PFSK-1 (cell line): ENCODE results near the gene KRT26.

Experiments used
- FOXP2 ChIP-seq: optimal IDR thresholded peaks from 2 replicates; pipeline ENCODE3; 2011; ENCODE audit warnings: borderline replicate concordance, control low read depth, inconsistent platforms; ENCODE audit not compliant: insufficient read depth; ENCODE audit errors: extremely low read length, extremely low read depth
- POLR2AphosphoS5 ChIP-seq: IDR thresholded peaks from 2 replicates; pipeline ENCODE4 v1.6.1; 2012; ENCODE audit warnings: low read depth, mild to moderate bottlenecking, control low read depth, low read length, moderate library complexity
- REST ChIP-seq, 2 experiments: IDR thresholded peaks; 2 replicates each; pipeline versions ENCODE4 v1.6.1 to v1.8.0; 2011 to 2012; ENCODE audit warnings: low read depth in 2 of 2, low read length in 2 of 2, control low read depth in 1 of 2, inconsistent platforms in 1 of 2, mild to moderate bottlenecking in 1 of 2, moderate library complexity in 1 of 2; ENCODE audit not compliant: insufficient read depth in 1 of 2
- SIN3A ChIP-seq: IDR thresholded peaks from 2 replicates; pipeline ENCODE4 v1.6.1; 2012; ENCODE audit warnings: mild to moderate bottlenecking, low read length, moderate library complexity, borderline replicate concordance; ENCODE audit not compliant: insufficient read depth
- TAF1 ChIP-seq: IDR thresholded peaks from 2 replicates; pipeline ENCODE4 v1.6.1; 2012; ENCODE audit warnings: low read length, control low read depth, borderline replicate concordance; ENCODE audit not compliant: insufficient read depth

KRT26 gene

DNA sequence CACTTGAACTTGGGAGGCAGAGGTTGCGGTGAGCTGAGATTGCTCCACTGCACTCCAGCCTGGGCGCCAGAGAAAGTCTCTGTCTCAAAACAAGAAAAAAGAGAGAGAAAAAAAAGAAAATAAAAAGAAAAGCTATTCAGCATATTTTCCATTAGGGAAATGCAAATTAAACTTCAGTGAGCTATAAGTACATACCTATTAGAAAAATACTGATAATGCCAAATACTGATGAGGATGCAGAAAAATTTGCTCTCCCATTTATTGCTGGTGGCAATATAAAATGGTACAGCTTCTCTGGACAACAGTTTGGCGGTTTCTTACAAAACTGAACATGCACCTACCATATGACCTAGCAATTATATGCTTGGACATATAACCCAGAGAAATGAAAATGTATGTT is 40.6 kb upstream of the KRT26 start:
- TF ChIP-seq REST (IDR thresholded peaks at IDR 0.05; ENCODE audit: insufficient read depth in 1 of 2, low read depth in 2 of 2, low read length in 2 of 2) (no peak), FOXP2 (no peak), TAF1 (no peak), POLR2AphosphoS5 (no peak), SIN3A (no peak)

DNA sequence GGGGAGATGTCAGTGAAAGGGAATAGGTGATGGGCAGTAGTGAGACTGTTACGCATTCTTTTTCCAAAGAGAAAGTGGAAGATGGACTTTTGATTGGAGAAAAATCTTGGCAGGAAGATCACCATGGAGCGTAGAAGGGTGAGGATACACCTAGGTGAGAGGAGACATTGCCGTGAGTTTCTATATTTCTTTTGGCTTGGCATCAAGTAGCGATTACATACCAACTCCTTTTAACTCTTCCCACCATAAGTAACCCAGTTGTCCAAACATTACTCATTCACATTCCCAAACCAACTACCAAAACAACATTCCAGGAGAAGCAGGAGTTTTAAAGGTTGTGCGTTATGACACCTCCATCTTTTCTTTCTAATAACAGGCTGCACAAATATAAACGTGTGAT is 38.5 kb upstream of the KRT26 start:
- TF ChIP-seq FOXP2 (no peak), POLR2AphosphoS5 (no peak), TAF1 (no peak), REST (IDR thresholded peaks at IDR 0.05; ENCODE audit: insufficient read depth in 1 of 2, low read depth in 2 of 2, low read length in 2 of 2) (no peak), SIN3A (no peak)

- TF ChIP-seq FOXP2: no peak
- no peak for TF ChIP-seq TAF1
- no peak for TF ChIP-seq POLR2AphosphoS5
- no peak for TF ChIP-seq SIN3A
- TF ChIP-seq REST (IDR thresholded peaks at IDR 0.05; ENCODE audit: insufficient read depth in 1 of 2, low read depth in 2 of 2, low read length in 2 of 2): no peak
Measured at GRCh38 chr17:40809721-40810421, 37.9 kb upstream of the KRT26 start.

DNA sequence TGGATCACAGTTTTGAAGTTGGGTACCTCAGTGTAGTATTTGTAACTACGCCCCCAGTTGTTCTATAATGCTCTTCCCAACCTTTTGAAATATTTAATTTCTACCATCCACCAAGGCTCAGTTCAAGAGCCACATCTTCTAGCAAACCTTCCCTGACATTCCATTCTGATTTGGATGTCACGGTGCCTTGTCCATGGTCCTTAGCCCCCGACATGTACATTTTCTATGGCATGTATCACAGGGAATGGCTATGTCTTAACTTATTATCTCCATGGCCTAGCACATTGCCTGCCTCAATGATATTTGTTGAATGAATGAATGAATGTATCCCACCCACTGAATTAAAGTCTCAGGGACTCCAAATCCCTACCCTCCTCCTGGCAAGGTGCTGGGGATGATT is 34.1 kb upstream of the KRT26 start:
- TF ChIP-seq POLR2AphosphoS5 (no peak), REST (IDR thresholded peaks at IDR 0.05; ENCODE audit: insufficient read depth in 1 of 2, low read depth in 2 of 2, low read length in 2 of 2) (peak; percentile 48 to 91; a peak in 3 of 4 replicates)

DNA sequence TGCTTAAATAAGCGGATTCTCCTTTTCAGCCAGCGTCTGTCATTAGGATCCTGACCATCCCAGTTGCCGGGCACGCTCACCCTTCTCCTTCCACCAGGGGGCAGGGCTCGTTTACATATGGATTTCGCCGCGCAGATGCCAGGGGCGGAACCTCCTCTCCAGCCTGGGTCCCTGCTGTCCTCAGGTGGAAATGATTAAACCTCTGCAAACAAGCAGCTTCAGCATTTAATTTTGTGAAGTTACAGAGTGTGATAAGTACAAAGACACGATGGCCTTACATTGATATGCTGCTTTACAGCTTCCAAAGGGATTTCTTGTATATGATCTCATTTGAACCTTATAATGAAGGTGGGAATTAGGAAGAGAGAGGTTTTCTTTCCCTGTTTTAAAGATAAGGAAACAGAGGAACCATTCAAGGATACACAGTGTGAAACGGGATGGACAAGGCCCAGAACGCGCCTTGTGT is 31.6 kb upstream of the KRT26 start:
- TF ChIP-seq FOXP2 (peak; percentile 44), SIN3A (no peak)
